SIG-M5 treated with dmso at 0.1 percent for 504 hours (cell line): ENCODE data around the gene NFKB2.
A peak's percentile ranks its signal among the peaks of the same experiment; 100 is the strongest.

Experiments used
- DNase-seq: peaks from one replicate; lab custom pipeline; 2025; ENCODE audit not compliant: unreplicated experiment; lab: John Stamatoyannopoulos, UW

The NFKB2 gene

DNA sequence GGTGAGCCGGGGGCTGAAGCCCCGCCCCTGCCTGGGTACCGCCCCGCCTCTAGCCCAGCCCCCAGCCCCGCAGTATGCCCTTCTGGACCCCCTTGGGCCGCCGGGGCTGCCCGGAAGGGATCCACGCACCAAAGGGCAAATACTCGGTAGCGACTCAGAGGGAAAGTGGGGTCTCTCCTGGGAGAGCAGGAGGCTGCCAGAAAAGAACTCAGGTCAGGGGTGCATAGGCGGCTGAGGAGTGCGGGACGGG lies 25.9 kb downstream of the NFKB2 start:
- DNase-seq, result no peak

DNA sequence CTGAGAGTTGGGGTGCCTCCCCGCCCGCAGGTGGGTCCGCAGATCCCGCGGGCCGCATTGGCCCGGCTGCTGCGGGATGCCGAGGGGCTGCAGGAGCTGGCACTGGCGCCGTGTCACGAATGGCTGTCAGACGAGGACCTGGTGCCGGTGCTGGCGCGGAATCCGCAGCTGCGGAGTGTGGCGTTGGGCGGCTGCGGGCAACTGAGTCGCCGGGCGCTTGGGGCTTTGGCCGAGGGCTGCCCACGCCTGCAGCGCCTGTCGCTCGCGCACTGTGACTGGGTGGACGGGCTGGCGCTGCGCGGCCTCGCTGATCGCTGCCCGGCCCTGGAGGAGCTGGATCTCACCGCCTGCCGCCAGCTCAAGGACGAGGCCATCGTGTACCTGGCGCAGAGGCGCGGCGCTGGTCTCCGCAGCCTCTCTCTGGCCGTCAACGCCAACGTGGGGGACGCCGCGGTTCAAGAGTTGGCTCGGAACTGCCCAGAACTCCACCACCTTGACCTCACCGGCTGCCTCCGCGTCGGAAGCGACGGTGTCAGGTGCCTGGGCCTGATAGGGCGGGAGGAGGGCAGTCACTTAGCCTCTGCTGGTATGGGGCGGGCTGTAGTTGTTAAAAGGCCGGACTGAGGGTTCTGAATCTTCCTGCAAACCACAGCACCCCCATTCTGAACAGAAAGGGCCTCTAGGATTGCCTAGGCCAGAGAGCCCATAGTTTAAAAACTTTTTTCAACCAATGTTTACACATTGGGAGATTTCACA lies 26.4 kb downstream of the NFKB2 start:
- DNase-seq, result no peak

DNA sequence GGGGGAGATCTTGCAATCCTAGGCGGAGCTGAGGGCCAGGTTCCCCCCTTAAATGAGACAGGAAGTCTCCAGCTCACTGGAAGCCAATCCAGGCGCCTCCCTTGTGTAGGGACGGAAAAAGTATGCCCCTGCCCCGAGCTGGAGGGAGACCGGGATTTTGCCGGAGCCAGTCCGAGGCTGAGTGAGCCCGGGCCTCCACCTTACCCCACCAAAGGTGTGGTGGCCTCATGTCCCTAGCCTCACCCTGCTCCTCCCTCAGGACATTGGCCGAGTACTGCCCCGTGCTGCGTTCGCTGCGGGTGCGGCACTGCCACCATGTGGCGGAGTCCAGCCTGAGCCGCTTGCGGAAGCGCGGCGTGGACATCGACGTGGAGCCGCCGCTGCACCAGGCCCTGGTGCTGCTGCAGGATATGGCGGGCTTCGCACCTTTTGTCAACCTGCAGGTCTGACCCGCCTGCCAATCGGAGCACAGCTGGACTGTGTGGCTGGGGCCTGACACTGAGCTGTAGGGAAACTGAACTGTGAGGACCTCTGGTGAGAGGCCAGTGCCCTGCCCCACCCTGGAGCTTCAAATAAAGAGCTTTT lies 27.1 kb downstream of the NFKB2 start:
- DNase-seq, result peak; percentile 61

DNA sequence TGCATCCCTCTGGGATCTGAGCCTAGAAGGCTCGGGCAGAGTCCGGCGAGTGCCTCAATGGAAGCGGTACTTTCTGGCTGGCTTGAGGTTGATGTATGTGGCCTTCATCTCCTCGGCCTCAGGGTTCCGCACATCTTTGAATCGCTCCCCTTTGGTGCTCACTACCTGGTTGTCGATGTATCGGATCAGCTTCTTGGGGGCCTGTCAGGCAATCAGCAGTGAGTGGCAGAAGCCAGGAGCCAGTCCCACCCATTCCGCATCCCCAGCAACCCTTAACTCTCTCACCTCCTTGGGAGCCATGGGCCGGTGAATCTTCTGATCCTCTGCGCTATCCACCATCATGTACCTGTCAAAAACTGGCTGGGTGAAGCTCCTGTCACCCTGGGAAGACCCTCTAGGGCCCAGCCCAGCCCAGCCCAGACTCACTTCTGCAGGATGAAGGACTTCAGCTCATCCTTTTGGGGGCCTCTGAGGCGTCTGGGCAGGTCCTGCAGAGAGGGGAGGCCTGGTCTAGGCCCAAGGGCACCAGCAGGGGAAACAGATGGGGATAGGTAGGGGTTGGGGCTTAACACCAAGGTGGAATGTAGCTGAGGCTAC lies 28.0 kb downstream of the NFKB2 start:
- no peak for DNase-seq

DNA sequence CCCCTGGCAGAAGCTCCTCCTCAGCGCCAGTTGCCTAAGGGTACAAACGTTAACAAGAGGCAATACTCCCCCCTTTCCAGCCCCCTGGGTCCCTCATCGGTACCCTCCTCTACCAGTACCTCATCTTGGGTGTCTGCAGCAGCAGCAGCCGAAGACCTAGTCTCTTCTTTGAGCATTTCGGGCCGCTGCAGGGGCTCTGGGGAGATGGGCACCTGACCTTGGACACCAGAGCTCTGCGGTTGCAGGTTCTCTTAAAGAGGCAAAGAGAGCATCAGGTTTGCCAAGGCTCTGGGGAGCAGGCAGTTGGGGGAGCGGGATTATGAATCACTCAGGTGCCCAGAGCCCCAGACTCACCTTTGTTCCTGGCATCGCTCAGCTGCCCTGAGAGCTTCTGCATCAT lies 28.6 kb downstream of the NFKB2 start:
- no peak for DNase-seq

DNA sequence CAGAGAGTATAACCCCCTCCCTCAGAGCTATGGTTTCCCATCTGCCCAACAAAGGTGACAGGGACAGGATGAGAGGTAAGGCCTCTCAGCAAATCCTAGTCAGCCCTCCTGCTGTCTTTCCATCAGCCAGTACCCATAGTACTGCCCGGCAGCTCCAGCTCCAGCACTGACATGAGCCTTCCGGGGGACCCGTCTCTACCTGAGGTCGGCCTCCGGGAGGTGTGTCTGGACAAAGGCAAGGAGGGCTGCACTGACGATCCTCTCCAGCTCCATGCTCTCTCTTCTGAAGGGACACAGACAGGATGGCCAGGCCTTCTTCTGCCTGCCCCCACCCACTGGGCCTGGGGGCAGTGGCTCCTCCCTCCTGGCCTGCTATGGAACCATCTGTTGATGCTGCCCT lies 29.4 kb downstream of the NFKB2 start:
- no peak for DNase-seq

DNA sequence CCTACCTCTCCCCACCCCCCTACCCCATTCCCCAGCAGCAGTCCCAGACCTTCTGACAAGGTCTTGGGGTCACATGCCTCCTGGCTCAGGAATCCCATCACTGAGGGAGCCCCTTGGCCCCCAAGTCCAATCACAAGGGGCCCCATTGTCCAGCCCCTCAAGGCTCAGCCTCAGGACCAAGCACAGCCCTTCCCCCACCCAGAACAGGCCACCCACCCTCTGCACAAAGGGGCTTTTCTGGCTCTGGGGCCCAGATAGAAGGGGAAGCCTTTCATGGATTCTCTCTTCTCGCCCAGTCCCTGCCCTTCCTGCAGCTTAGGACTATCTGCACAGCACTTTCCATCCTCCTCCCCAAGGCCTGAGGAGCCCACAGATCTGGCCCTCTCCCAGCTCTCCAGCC lies 29.9 kb downstream of the NFKB2 start:
- no peak for DNase-seq

DNA sequence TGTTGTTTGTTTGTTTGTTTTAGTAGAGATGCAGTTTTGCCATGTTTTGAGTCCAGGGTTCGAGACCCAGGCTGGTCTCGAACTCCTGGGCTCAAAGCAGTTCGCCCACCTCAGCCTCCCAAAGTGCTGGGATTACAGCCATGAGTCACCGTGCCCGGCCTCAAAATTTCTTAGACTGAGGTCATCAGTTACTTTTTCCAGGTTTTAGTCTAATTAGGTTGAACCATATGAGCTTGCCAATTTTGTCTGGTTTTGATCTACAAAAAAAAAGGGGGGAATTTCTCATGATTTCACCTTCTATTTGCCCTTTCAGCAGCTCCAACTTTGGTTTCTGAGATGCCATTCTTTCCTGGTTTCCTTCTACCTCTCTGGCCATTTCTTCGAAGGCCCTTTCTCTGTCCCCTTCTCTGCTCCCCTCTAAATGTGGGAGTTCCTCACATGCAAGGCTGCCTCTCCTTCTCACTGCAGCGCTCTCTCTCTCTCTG lies 31.3 kb downstream of the NFKB2 start:
- no peak for DNase-seq

DNA sequence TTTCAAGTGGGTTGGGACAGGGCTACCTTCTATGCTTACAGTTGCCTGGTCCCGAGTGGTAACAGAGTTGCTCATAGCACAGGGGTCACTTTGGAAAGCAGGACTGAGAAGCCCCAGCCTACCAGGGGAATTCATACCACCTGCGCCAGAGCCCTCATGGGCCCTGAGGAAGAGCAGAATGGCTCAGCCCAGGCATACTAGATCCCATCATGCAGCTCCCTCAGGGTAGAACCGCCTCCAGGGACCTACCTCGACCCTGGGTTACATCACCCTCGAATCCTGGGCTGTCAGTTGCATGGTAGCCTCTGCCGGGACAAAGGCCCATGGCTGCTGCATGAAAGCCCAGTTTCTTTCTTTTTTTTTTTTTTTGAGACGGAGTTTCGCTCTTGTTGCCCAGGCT lies 34.0 kb downstream of the NFKB2 start:
- no peak for DNase-seq

DNA sequence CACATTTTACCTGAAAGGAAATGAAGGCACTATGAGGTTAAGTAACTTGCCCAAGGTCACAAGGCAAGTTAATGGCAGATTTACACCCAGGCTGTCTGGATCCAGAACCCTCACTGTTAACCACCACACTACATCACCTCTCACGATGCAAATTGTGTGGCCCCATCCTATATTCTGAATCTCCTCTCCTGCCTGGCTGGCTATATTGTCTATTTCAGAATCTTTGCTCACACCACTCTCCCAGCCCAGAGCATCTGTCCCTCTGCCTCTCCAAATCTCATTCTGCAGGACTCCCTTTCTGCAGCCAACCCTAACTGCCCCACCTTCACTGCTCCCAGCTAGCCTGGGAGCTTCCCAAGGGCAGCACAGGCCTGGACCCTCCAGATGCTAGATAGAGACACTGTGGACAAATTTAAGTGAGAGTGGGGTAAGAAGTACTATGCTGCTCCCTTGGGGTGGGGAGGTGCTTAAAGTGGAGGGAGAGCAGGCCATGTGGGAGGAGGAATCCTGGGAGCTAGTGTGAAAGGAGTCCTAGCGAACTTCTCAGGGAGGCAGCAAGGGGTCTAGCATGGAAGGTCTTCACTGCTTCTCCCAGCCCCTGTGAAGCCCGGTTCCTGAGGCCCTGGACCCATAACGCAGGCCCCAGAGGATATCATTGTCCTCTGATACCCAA lies 36.1 kb downstream of the NFKB2 start:
- peak; percentile 38 for DNase-seq

DNA sequence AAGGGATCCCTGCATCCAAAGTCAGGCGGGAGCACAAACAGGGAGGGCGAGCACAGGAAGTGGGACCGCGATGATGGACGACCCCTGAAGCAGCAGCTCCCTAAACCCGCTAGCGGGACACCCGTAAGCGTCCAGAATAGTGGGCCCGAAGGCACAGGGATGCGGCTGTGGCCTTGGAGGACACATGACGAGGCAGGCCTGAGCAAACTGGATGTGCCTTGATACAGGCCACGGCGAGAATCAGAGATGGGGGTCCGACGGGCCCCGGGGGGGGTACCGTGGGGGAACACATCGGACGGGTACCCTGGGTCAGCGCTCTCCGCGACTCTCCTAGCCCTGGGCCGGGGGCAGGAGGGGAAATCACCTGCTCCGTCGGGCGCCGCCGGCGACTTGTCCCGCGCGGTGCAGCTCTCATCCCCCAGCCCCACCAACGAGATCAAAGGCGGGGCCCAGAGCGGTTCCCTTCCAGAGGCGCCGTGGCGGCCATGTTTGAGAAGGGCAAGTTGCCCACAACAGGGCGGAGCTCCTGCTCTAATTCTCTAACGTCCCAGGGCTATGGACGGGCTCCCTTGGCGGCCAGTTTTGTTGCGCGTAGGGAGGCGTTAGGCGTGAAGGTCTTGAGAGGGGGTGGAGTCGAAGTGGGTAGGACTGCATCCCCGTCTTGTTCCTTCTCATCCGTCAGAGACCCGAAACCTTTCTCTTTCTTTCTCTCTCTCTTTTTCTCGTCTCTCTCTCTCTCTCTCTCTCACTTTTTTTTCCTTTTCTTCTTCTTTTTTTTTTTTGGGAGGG lies 36.9 kb downstream of the NFKB2 start, which contains the start of gene CUEDC2:
Gene CUEDC2 (minus strand): TSS at position 413 of the 789 bp plus-strand sequence. CDS start 7,386 bp downstream, outside the sequence.
- peak; percentile 94 for DNase-seq

DNA sequence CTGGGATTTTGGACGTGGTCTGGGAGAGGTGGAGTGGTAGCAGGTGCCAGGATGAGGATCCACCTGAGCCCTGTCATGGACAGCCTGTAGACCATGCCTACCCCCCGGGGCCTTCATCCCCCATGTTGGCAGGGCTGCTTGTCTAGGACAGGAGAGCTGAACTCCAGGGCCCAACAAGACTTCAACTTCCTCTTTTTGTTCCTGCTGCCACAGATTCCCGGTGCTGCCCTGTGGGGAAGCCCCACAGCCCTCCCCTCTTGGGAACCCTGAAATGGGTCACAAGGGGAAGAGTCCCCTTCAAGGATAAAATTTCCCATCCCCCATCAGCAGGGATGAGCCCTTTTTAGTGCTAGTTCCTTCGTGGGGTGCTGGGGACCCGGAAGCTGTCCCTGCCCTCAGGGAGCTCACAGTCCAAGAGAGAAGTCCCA lies 38.1 kb downstream of the NFKB2 start:
- DNase-seq, result peak; percentile 59

DNA sequence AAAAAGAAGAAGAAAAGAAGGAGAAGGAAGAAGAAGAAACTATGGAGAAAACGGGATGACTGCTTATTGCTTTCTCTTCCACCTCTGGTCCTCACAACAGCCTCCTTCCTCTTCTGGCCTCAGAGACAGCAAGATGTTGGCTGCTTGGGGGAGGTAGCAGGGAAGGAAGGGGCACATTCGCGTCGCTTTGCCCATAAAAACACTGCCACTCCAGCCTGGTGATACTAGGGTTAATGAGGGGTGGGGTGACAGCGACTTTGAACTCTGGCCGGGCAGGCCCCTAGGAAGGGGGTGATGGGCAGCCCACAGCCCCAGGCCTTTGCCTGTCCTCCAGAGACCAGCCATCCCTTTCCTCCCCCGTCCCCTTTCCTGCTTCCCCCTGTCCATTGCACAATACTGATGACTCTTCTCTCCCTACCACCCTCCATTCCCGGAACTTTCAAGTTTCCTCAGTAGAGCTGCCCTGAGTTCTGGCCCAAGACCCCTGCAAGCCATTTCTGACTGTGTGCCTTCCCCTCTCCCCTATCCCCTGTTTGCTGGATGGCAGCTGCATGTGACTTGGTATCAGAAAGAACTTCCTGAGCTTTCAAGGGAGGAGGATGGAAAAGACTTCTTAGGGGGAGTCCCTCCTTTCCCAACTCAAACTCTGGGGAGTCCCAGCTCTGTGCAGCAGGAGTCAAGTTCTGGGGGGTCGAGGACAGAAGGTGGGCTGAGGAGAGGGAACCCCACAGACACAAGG lies 39.1 kb downstream of the NFKB2 start:
- DNase-seq, result peak; percentile 34

DNA sequence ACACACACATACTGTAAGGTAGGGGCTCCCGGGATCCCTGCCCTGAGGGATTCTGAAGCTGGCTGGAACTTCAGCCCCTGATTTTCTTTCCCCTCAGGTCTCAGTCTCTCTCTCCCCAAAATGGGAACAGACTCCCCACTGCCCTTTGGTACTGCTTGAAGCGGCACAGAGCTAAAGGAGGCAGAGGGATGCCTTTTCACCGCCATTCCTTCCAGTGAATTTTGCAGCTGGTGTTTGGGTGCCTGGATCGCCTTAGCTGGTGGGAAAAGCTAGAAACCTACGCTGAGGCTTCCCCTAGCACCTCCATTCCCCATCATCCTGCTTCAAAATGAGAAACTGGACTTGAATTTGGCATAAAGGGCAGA lies 39.6 kb downstream of the NFKB2 start:
- DNase-seq, result no peak

DNA sequence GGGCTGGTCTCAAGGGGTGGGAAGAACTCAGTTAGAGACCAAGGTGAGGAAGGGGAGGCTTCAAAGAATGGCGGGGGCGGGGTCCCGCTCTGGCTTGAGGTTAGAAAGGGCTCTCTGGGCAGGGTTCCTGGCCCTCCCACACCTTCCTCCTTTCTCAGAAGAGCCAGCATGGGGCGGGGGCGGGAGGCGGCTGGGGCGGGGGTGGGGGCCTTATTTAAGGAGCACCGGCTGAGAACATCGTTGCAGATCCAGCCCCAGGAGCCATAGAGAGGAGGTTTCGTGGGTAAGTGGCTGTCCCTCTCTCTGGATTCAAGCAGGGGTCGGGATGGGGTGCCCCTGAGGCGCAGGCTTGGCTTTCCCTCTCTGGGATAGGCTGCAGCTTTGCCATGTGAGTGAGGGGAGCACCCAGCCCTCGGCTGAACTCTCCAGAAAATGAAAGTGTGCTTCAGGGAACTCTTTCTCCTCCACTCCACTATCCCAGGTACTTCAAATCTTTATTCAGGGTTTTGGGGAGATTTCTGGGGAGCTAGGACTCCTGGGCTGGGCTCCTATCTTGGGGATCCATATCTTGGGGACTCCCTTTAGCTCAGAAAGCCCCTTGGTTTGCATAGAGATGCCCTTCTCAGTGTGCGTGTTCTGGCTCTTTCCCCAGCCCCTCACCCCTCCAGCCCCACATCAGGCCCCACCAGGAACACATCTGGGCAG lies 40.2 kb downstream of the NFKB2 start:
- no peak for DNase-seq

DNA sequence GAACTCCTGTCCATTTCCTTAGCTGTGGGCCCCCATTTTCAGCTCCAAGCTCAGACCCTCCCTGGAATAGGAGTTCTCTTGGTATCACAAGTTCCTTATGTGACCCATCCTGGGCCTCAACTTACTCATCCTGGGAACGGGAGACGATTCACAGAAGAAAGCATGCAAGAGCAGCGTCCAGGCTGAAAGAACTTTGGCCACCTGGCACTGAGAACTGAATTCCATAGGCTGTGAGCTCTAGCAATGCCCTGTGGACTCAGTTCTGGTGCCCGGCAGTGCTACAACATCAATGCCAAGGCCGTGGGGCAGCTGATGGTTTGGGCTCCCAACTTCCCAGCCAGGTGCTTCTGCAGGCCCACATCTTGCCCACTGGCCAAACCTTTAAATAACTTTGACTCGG lies 40.8 kb downstream of the NFKB2 start:
- no peak for DNase-seq

DNA sequence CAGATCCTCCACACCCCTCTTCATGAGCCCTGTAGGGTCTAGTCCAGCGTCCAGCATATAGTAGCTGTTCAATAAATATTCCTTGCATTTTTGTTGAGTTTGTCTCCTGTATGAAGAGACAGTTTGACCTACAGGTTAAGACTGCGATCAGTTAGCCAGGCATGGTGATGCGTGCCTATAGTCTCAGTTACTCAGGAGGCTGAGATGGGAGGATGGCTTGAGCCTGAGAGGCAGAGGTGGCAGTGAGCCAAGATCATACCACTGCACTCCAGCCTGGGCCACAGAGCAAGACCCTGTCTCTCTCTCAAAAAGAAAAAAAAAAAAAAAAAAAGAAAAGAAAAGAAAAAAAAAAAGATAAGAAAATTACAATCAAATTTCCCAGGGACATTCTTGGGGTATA lies 42.0 kb downstream of the NFKB2 start:
- no peak for DNase-seq

DNA sequence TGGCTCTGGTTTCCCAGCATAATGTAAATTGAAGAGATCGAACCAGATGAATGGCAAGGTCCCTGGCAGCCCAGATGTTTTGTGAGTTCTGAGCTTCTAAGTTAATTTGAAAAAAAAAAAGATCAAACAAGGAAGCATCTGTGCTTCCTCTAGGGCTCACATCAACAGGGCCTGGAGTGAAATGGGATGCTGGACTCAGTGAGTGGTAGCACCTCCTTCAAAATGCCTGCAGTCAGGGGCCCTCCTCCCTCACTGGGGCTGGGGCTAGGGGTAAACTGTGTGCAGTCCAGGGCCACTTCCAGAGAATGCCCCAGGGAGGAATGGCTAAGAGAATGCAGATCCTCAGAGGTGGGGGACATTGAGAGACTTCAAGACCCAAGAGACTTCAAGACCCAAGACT lies 42.9 kb downstream of the NFKB2 start:
- no peak for DNase-seq

DNA sequence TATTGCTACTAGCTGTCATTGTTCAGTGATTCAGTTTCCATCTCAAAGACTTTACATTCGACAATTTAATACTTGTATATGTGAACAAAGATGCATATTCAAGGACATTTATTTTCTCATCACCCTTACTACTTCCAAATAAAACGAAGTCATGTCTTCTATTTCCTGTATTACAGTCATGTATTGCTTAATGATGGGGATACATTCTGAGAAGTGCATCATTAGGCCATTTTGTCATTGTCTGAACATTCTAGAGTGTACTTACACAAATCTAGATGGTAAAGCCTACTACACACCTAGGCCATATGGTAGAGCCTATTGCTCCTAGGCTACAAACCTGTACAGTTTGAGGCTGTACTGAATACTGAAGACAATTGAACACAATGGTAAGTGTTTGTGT lies 49.3 kb downstream of the NFKB2 start:
- no peak for DNase-seq
